Erythroblast (primary cell): ENCODE data around the gene EIF3C.
"Not testable (repeated sequence)": the region's sequence is repeated elsewhere in the genome, so short reads cannot be mapped to it uniquely, and the experiment has no call there.

ENCODE experiments used
- GATA1 ChIP-seq: IDR thresholded peaks from 2 replicates; pipeline ENCODE4 v1.6.1; 2011; ENCODE audit warnings: low read depth, mild to moderate bottlenecking, control low read depth, low read length, moderate library complexity
- POLR2A ChIP-seq: IDR thresholded peaks from 2 replicates; pipeline ENCODE4 v1.6.1; 2011; ENCODE audit warnings: mild to moderate bottlenecking, low read length

- not testable (repeated sequence) for TF ChIP-seq POLR2A, GATA1
Observed at GRCh38 chr16:28688327-28688952, 22.8 kb upstream of the EIF3C start.
